Measurements from ENCODE around the gene ACOT7. TPM values are rescaled to one million over a fixed set of nuclear protein-coding genes. Genes with fewer than 3 reads are reported as not detected.

Gene ACOT7
- total RNA-seq, 1 experiment from 2014 or later = 151 TPM

GRCh38 chr1:6248932-6249738 is 144.4 kb downstream of the ACOT7 start:
- H3K4me3 Mint-ChIP-seq = peak overlapping the region; percentile 57
- DNase-seq (ENCODE audit: low spot score) (no peak), ATAC-seq (peak; percentile 3)
- H3K27me3 Mint-ChIP-seq (ENCODE audit: low read depth) = peaks cover 52% of the 10 kb centered on the region
- no peaks in the 10 kb centered on the region for H3K9me3 Mint-ChIP-seq
- H3K4me1 Mint-ChIP-seq = peaks cover 10% of the 10 kb centered on the region
- ChIA-PET POLR2A (interaction anchor here (1.3 to 4.8 kb wide), 2 partner anchors 12 to 19 kb away, joined by 3 to 22 read pairs; partner anchors contain the start of gene ICMT), CTCF (interaction anchor here (0.6 to 21.4 kb wide), 17 partner anchors 13 to 237 kb away, joined by 3 to 489 read pairs (median 7); partner anchors contain the start of genes GPR153, HES2, ICMT and RNF207)
- no peaks in the 10 kb centered on the region for H3K36me3 Mint-ChIP-seq
- no peak overlapping the region for H3K27ac Mint-ChIP-seq
- TF ChIP-seq SP1 (CRISPR knock-in tag; conservative IDR thresholded peaks at IDR 0.05) (peak; percentile 28), NFYB (CRISPR knock-in tag; conservative IDR thresholded peaks at IDR 0.05; ENCODE audit: low read depth) (no peak), PRRX2 (CRISPR knock-in tag; IDR thresholded peaks at IDR 0.05) (no peak), MXD4 (CRISPR knock-in tag; IDR thresholded peaks at IDR 0.05; ENCODE audit: borderline replicate concordance) (no peak), ESRRA (CRISPR knock-in tag; IDR thresholded peaks at IDR 0.05; ENCODE audit: borderline replicate concordance) (no peak), ATF2 (CRISPR knock-in tag; IDR thresholded peaks at IDR 0.05; ENCODE audit: borderline replicate concordance, low read depth) (no peak), MYBL2 (CRISPR knock-in tag; IDR thresholded peaks at IDR 0.05) (0 out of 2 replicates have a peak, but pooled peaks have one; percentile 43), TEAD1 (CRISPR knock-in tag; IDR thresholded peaks at IDR 0.05) (0 out of 2 replicates have a peak, but pooled peaks have one; percentile 63), ZNF232 (CRISPR knock-in tag; IDR thresholded peaks at IDR 0.05) (no peak; the same call in 1 of the 2 replicates), E2F5 (CRISPR knock-in tag; IDR thresholded peaks at IDR 0.05) (no peak), KAT7 (CRISPR knock-in tag; IDR thresholded peaks at IDR 0.05; ENCODE audit: borderline replicate concordance) (peak; percentile 26; the same call in 1 of the 2 replicates), TEAD4 (CRISPR knock-in tag; IDR thresholded peaks at IDR 0.05) (no peak), ZNF281 (CRISPR knock-in tag; IDR thresholded peaks at IDR 0.05) (no peak), USF2 (CRISPR knock-in tag; IDR thresholded peaks at IDR 0.05) (no peak), FOXK1 (CRISPR knock-in tag; IDR thresholded peaks at IDR 0.05) (no peak; the same call in 1 of the 2 replicates), ZNF317 (CRISPR knock-in tag; IDR thresholded peaks at IDR 0.05; ENCODE audit: borderline replicate concordance, low read depth) (no peak), PRDM15 (CRISPR knock-in tag; IDR thresholded peaks at IDR 0.05) (no peak)
- TF ChIP-seq, protein P1, sequence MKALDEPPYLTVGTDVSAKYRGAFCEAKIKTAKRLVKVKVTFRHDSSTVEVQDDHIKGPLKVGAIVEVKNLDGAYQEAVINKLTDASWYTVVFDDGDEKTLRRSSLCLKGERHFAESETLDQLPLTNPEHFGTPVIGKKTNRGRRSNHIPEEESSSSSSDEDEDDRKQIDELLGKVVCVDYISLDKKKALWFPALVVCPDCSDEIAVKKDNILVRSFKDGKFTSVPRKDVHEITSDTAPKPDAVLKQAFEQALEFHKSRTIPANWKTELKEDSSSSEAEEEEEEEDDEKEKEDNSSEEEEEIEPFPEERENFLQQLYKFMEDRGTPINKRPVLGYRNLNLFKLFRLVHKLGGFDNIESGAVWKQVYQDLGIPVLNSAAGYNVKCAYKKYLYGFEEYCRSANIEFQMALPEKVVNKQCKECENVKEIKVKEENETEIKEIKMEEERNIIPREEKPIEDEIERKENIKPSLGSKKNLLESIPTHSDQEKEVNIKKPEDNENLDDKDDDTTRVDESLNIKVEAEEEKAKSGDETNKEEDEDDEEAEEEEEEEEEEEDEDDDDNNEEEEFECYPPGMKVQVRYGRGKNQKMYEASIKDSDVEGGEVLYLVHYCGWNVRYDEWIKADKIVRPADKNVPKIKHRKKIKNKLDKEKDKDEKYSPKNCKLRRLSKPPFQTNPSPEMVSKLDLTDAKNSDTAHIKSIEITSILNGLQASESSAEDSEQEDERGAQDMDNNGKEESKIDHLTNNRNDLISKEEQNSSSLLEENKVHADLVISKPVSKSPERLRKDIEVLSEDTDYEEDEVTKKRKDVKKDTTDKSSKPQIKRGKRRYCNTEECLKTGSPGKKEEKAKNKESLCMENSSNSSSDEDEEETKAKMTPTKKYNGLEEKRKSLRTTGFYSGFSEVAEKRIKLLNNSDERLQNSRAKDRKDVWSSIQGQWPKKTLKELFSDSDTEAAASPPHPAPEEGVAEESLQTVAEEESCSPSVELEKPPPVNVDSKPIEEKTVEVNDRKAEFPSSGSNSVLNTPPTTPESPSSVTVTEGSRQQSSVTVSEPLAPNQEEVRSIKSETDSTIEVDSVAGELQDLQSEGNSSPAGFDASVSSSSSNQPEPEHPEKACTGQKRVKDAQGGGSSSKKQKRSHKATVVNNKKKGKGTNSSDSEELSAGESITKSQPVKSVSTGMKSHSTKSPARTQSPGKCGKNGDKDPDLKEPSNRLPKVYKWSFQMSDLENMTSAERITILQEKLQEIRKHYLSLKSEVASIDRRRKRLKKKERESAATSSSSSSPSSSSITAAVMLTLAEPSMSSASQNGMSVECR (CRISPR knock-in tag; IDR thresholded peaks at IDR 0.05; ENCODE audit: borderline replicate concordance) = no peak
- TF ChIP-seq, protein P2, sequence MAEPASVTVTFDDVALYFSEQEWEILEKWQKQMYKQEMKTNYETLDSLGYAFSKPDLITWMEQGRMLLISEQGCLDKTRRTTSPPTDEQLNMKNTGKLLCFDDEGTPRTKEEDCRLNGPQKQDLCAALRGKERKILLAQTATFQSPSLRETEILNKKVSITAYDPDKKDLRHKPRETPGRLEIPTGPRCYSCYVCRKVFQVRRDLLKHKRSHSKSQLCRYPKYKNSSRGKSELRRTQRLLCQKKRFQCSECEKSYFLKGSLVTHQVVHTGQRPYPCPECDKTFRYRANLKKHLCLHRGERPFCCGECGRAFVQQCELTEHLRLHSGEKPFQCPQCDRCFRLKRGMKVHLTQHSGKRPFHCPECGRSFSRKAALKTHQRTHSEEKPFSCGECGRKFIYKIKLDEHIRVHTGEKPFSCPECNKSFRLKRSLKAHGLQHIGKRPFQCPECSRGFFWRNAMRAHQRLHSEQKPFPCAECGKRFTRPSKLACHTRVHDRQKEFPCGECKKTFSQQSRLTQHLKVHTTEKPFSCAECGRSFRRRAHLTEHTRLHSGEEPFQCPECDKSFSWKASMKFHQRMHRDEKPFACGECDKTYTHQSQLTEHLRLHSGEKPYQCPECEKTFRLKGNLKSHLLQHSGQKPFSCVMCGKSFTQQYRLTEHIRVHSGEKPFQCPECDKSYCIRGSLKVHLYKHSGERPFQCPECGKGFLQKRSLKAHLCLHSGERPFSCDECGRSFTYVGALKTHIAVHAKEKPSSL (CRISPR knock-in tag; conservative IDR thresholded peaks at IDR 0.05) = no peak
